T-cell (primary cell): Measurements from ENCODE around the gene FAM163B. TPM values are rescaled to one million over a fixed set of nuclear protein-coding genes. Genes with fewer than 3 reads are reported as not detected.

ENCODE experiments used
- ATAC-seq, 4 experiments: fragments of 200-7000 bp in 3 of 4; fragments of 150-1000 bp in 1 of 4; cut with Tn5 transposase; replicated peaks in 1 of 4; 1 replicate in 3 of 4; 2 replicates in 1 of 4; pipeline ENCODE4 v1.10.0; 2021; ENCODE audit warnings: moderate library complexity in 3 of 4, mild to moderate bottlenecking in 2 of 4, moderate number of reproducible peaks in 1 of 4
- CTCF ChIA-PET, 2 donors: fragments of 300-600 bp; sonication (Branson Sonifier 250); formaldehyde crosslinking; loops; one replicate each; lab custom pipeline; 2022; ENCODE audit warnings: antibody characterized with exemption in 2 of 2; lab: Charles Lee
- POLR2A ChIA-PET, 2 donors: fragments of 300-600 bp; sonication (Branson Sonifier 250); formaldehyde crosslinking; loops; one replicate each; lab custom pipeline; 2022; ENCODE audit warnings: antibody characterized with exemption in 2 of 2; lab: Charles Lee
- DNase-seq, 35 experiments: peaks; one replicate each; pipeline versions ENCODE4 v3.0.0 to v3.0.0-alpha.2; 2013 to 2023
- H3K27ac ChIP-seq: one replicate; pipeline ENCODE4 v1.5.1; 2013; ENCODE audit warnings: low read length
- H3K27me3 ChIP-seq, 2 experiments: replicated peaks in 1 of 2; 1 replicate in 1 of 2; 2 replicates in 1 of 2; pipeline versions ENCODE4 v1.6.1 to v1.7.0; 2013; ENCODE audit warnings: low read length in 1 of 2, mixed read lengths in 1 of 2; ENCODE audit not compliant: control insufficient read depth in 2 of 2, insufficient read depth in 2 of 2; ENCODE audit errors: extremely low read depth in 1 of 2
- H3K36me3 ChIP-seq, 2 donors: 1 replicate in 1 of 2; 2 replicates in 1 of 2; pipeline versions ENCODE4 v1.6.1 to v1.7.0; 2013; ENCODE audit warnings: low read length in 1 of 2; ENCODE audit not compliant: control insufficient read depth in 2 of 2, insufficient read depth in 1 of 2; ENCODE audit errors: extremely low read depth in 1 of 2
- H3K4me1 ChIP-seq, 2 experiments: 1 replicate in 1 of 2; 2 replicates in 1 of 2; pipeline versions ENCODE4 v1.6.1 to v1.7.0; 2013; ENCODE audit warnings: low read length in 2 of 2, mixed read lengths in 1 of 2; ENCODE audit not compliant: insufficient read depth in 2 of 2, control insufficient read depth in 1 of 2; ENCODE audit errors: extremely low read depth in 1 of 2
- H3K4me3 ChIP-seq, 2 donors: 1 replicate in 1 of 2; 2 replicates in 1 of 2; pipeline versions ENCODE4 v1.5.1 to v1.7.0; 2013; ENCODE audit warnings: mild to moderate bottlenecking in 2 of 2, low read length in 1 of 2, moderate library complexity in 1 of 2; ENCODE audit not compliant: control insufficient read depth in 1 of 2; ENCODE audit errors: extremely low read depth in 1 of 2
- H3K9me3 ChIP-seq: 2 replicates; pipeline ENCODE4 v1.7.0; 2013
- H3K27ac Mint-ChIP-seq, 2 donors: one replicate each; pipeline ENCODE4 v1.8.0; 2020 to 2021; ENCODE audit warnings: mild to moderate bottlenecking in 2 of 2, mixed read lengths in 2 of 2
- H3K27me3 Mint-ChIP-seq, 2 donors: one replicate each; pipeline ENCODE4 v1.8.0; 2021 to 2022; ENCODE audit warnings: mixed read lengths in 2 of 2
- H3K36me3 Mint-ChIP-seq: one replicate; pipeline ENCODE4 v1.8.0; 2021; ENCODE audit warnings: mixed read lengths
- H3K4me1 Mint-ChIP-seq, 3 donors: one replicate each; pipeline ENCODE4 v1.8.0; 2020 to 2022; ENCODE audit warnings: mixed read lengths in 3 of 3, mild to moderate bottlenecking in 1 of 3
- H3K4me3 Mint-ChIP-seq, 3 donors: one replicate each; pipeline ENCODE4 v1.8.0; 2020 to 2022; ENCODE audit warnings: mild to moderate bottlenecking in 3 of 3, mixed read lengths in 3 of 3, moderate library complexity in 3 of 3
- H3K9me3 Mint-ChIP-seq, 3 donors: one replicate each; pipeline ENCODE4 v1.8.0; 2020 to 2022; ENCODE audit warnings: mixed read lengths in 3 of 3
- WGBS: methylation state at CpG from one replicate; pipeline ENCODE4 v1.1.5; 2013; ENCODE audit warnings: missing lambda C conversion rate; ENCODE audit not compliant: insufficient coverage; 5-methylcytosine and 5-hydroxymethylcytosine counted together
- total RNA-seq, 35 experiments: library from RNA in 6 of 35; stranded (reverse) in 6 of 35; fragments of 120-200 nt in 1 of 35; gene quantifications; one replicate each; pipeline versions ENCODE4 v1.2.1 to v1.2.4 and lab custom pipeline; 2013 to 2026

The FAM163B gene
- total RNA-seq, 5 donors from 2014 or later (not counting 1 experiment from before 2014, with no cell fraction given), result not detected

DNA sequence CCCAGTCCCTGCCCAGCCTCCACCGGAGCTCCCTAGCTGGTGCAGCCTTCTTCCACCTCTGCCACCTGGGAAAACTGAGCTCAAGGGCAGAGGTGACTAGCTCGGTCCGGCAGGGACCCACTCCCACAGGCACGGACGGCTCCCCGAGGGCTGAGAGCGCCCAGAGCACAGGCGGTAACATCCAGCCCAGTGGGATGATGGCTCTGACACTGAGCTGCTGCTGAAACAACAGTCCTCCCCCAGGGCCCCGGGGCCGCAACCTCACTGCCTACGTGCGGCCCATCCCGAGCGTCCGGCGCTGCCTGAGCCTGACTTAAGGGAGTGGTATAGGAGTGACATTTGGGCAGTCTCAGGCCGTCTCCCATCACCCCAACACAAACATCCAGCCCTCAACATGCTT, 3.7 kb downstream of the FAM163B start:
- no peak for ATAC-seq
- peaks cover 3 to 66% of the 10 kb centered on the region in 2 experiments for H3K27me3 ChIP-seq
- H3K9me3 ChIP-seq, result no peaks in the 10 kb centered on the region
- Mint-ChIP-seq H3K27ac (no peak overlapping the region), H3K36me3 (no peaks in the 10 kb centered on the region), H3K27me3 (peaks cover 9 to 46% of the 10 kb centered on the region in 2 donors), H3K9me3 (no peaks in the 10 kb centered on the region), H3K4me3 (no peak overlapping the region), H3K4me1 (peaks cover 12 to 15% (median 13%) of the 10 kb centered on the region in 3 donors)
- no peaks in the 10 kb centered on the region for H3K36me3 ChIP-seq
- WGBS, result 94% methylated on average over 7 of the region's 17 CpGs
- POLR2A ChIA-PET, result no interaction called here
- no peak for DNase-seq
- H3K4me3 ChIP-seq, result no peak overlapping the region
- H3K4me1 ChIP-seq, result peaks cover 14 to 15% of the 10 kb centered on the region in 2 experiments
- no peak overlapping the region for H3K27ac ChIP-seq
- CTCF ChIA-PET, result interaction anchor here in 1 of 2 donors (0.9 kb wide), 1 partner anchor 16 kb away, joined by 3 read pairs; no protein-coding TSS in a partner anchor

GRCh38 chr9:133604856-133605255, 4.3 kb downstream of the FAM163B start:
- H3K36me3 ChIP-seq, result no peaks in the 10 kb centered on the region
- H3K9me3 Mint-ChIP-seq, result no peaks in the 10 kb centered on the region
- no peak overlapping the region for H3K27ac ChIP-seq
- ATAC-seq (peak in 2 of 4 experiments; percentile 18 to 48), DNase-seq (peak in 2 of 35 experiments; percentile 8 to 18)
- WGBS, result 29% methylated on average over 11 of the region's 14 CpGs
- H3K9me3 ChIP-seq, result no peaks in the 10 kb centered on the region
- H3K4me1 ChIP-seq, result peaks cover 14 to 15% of the 10 kb centered on the region in 2 experiments
- no peak overlapping the region for H3K27ac Mint-ChIP-seq
- peaks cover 3 to 61% of the 10 kb centered on the region in 2 experiments for H3K27me3 ChIP-seq
- no peak overlapping the region for H3K4me3 ChIP-seq
- no peaks in the 10 kb centered on the region for H3K36me3 Mint-ChIP-seq
- H3K4me1 Mint-ChIP-seq, result peaks cover 12 to 15% (median 13%) of the 10 kb centered on the region in 3 donors
- CTCF ChIA-PET, result interaction anchor here in 1 of 2 donors (0.9 kb wide), 1 partner anchor 16 kb away, joined by 3 read pairs; no protein-coding TSS in a partner anchor
- POLR2A ChIA-PET, result no interaction called here
- no peak overlapping the region for H3K4me3 Mint-ChIP-seq
- peaks cover 5 to 41% of the 10 kb centered on the region in 2 donors for H3K27me3 Mint-ChIP-seq

DNA sequence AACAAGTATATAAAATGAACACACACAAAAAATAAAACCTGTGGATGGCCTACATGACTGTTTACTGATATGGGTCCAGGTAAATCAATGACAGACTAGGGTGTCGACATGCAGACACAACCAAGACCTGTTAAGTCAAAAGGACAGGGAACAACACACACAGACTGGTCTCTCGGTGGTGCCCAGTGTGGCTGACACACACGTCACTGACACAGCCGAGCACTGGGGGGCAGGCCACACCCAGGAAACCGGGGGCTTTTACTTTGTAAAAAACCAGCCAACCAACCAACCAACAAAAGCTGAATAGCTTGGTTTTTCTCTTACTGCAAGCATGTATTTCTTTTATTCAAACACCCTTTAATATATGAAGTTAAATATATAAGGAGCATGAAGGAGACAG, 5.0 kb downstream of the FAM163B start:
- DNase-seq, result peak in 27 of 35 experiments; percentile 7 to 60 (median 24)
- Histone ChIP-seq H3K4me1 (peaks cover 10 to 14% of the 10 kb centered on the region in 2 experiments), H3K36me3 (no peaks in the 10 kb centered on the region), H3K4me3 (no peak overlapping the region), H3K27ac (no peak overlapping the region), H3K9me3 (no peaks in the 10 kb centered on the region), H3K27me3 (peaks cover 3 to 55% of the 10 kb centered on the region in 2 experiments)
- peaks cover 8 to 15% (median 10%) of the 10 kb centered on the region in 3 donors for H3K4me1 Mint-ChIP-seq
- no peaks in the 10 kb centered on the region for H3K9me3 Mint-ChIP-seq
- peak; percentile 61 to 77 (median 71) for ATAC-seq
- peaks cover 0 to 36% of the 10 kb centered on the region in 2 donors for H3K27me3 Mint-ChIP-seq
- no peak overlapping the region for H3K27ac Mint-ChIP-seq
- H3K36me3 Mint-ChIP-seq, result no peaks in the 10 kb centered on the region
- no peak overlapping the region for H3K4me3 Mint-ChIP-seq
- 33% methylated on average over 2 of the region's 5 CpGs for WGBS
- ChIA-PET POLR2A (no interaction called here), CTCF (no interaction called here)

DNA sequence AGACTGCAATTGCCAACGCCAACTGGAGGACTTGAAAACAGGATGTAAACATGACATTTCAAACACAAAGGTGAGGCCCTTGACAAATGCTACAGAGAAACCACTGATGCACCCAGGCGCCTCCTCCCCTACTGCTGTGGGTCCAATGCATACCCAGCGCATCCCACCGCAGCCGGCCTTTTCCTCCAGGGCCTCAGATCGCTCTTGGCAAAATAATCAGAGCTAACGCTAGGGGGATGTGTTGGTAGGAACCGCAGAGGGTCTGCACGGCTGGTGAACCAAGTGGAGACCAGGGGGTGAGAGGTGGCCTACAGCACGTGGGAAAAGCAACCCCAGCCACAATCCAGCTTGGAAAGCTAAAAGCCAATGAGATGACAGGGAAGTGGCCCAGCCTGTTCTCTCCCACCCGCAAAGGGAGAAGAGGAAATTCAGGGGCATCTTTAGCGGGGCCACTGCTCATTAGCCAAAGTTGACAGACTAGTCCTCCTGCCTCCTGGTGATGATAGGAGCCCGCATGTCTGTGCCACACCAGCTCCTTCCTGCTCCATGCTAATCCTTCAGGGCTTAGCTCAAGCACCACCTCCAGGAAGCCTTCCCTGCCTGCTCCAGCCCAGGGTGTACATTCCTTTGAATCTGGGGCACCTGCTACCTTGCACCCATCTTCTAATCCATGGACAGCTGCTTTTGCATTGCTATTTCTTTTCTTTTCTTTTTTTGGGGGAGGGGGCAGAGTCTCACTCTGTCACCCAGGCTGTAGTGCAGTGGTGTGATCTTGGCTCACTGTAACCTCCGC, 5.9 kb downstream of the FAM163B start:
- ATAC-seq, result no peak
- CTCF ChIA-PET, result no interaction called here
- peaks cover 2 to 52% of the 10 kb centered on the region in 2 experiments for H3K27me3 ChIP-seq
- H3K27ac ChIP-seq, result no peak overlapping the region
- H3K4me3 ChIP-seq, result no peak overlapping the region
- POLR2A ChIA-PET, result no interaction called here
- H3K36me3 ChIP-seq, result no peaks in the 10 kb centered on the region
- no peak overlapping the region for H3K4me3 Mint-ChIP-seq
- no peak overlapping the region for H3K27ac Mint-ChIP-seq
- DNase-seq, result no peak
- peaks cover 8 to 15% (median 10%) of the 10 kb centered on the region in 3 donors for H3K4me1 Mint-ChIP-seq
- peaks cover 0 to 34% of the 10 kb centered on the region in 2 donors for H3K27me3 Mint-ChIP-seq
- peaks cover 10 to 14% of the 10 kb centered on the region in 2 experiments for H3K4me1 ChIP-seq
- 64% methylated on average over 7 of the region's 14 CpGs for WGBS
- no peaks in the 10 kb centered on the region for H3K9me3 ChIP-seq
- H3K9me3 Mint-ChIP-seq, result no peaks in the 10 kb centered on the region
- no peaks in the 10 kb centered on the region for H3K36me3 Mint-ChIP-seq

DNA sequence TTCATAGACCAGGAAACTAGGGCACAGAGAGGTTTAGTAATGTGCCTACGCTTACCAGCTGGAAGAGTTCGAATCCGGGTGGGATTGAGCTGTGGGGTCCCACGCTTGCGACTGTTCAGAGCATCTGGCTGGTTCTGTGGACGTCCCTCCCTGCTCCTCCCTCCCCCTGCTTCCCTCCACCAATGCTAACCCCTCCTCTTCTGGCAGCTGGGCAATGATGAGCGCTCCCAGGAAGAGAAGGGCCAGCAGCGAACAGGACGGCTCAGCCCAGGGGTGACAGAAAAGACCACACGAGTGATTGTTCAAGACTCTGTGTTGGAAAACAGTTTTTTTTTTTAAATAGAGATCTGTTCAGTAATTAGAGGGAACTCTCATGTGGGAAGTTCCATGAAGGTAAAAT, 6.9 kb downstream of the FAM163B start:
- peaks cover 8 to 15% (median 10%) of the 10 kb centered on the region in 3 donors for H3K4me1 Mint-ChIP-seq
- DNase-seq (no peak), ATAC-seq (no peak)
- peaks cover under 1% of the 10 kb centered on the region for H3K36me3 Mint-ChIP-seq
- H3K27ac Mint-ChIP-seq, result no peak overlapping the region
- Histone ChIP-seq H3K4me3 (no peak overlapping the region), H3K27ac (no peak overlapping the region), H3K9me3 (no peaks in the 10 kb centered on the region), H3K4me1 (peaks cover 10 to 13% of the 10 kb centered on the region in 2 experiments), H3K27me3 (peaks cover 0 to 45% of the 10 kb centered on the region in 2 experiments), H3K36me3 (no peaks in the 10 kb centered on the region)
- CTCF ChIA-PET, result interaction anchor here (0.6 kb wide), 2 partner anchors 112 to 260 kb away, joined by 5 read pairs; no protein-coding TSS in a partner anchor
- 72% methylated on average over 6 of the region's 10 CpGs for WGBS
- POLR2A ChIA-PET, result no interaction called here
- H3K27me3 Mint-ChIP-seq, result peaks cover 0 to 24% of the 10 kb centered on the region in 2 donors
- no peak overlapping the region for H3K4me3 Mint-ChIP-seq
- peaks cover 2 to 10% (median 3%) of the 10 kb centered on the region in 3 donors for H3K9me3 Mint-ChIP-seq

- CTCF ChIA-PET, result interaction anchor here (0.6 kb wide), 2 partner anchors 112 to 261 kb away, joined by 5 read pairs; no protein-coding TSS in a partner anchor
These were observed 7.4 kb downstream of the FAM163B start for GRCh38 chr9:133601746-133602145.

More at GRCh38 chr9:133601746-133602145, 7.4 kb downstream of the FAM163B start:
- ATAC-seq (no peak), DNase-seq (no peak)
- Histone ChIP-seq H3K9me3 (no peaks in the 10 kb centered on the region), H3K27me3 (peaks cover 0 to 40% of the 10 kb centered on the region in 2 experiments), H3K4me1 (peaks cover 10 to 13% of the 10 kb centered on the region in 2 experiments), H3K27ac (no peak overlapping the region), H3K36me3 (no peaks in the 10 kb centered on the region), H3K4me3 (no peak overlapping the region)
- H3K9me3 Mint-ChIP-seq, result peaks cover 7 to 16% (median 8%) of the 10 kb centered on the region in 3 donors
- no peak overlapping the region for H3K4me3 Mint-ChIP-seq
- H3K36me3 Mint-ChIP-seq, result peaks cover 3% of the 10 kb centered on the region
- H3K27me3 Mint-ChIP-seq, result peaks cover 0 to 19% of the 10 kb centered on the region in 2 donors
- no peak overlapping the region for H3K27ac Mint-ChIP-seq
- H3K4me1 Mint-ChIP-seq, result peaks cover 8 to 15% (median 10%) of the 10 kb centered on the region in 3 donors
- POLR2A ChIA-PET, result no interaction called here
- WGBS, result 56% methylated on average over 1 of the region's 10 CpGs
